Activated CD8-positive, alpha-beta memory T cell treated with anti-CD3 and anti-CD28 coated beads for 1 hour (primary cell): ENCODE data around the gene TMEM266.

Source experiments
- DNase-seq, 2 donors: peaks; one replicate each; pipeline ENCODE4 v3.0.0-alpha.2; 2020; ENCODE audit warnings: low read depth in 1 of 2; ENCODE audit errors: extremely low read depth in 1 of 2

Gene TMEM266

DNA sequence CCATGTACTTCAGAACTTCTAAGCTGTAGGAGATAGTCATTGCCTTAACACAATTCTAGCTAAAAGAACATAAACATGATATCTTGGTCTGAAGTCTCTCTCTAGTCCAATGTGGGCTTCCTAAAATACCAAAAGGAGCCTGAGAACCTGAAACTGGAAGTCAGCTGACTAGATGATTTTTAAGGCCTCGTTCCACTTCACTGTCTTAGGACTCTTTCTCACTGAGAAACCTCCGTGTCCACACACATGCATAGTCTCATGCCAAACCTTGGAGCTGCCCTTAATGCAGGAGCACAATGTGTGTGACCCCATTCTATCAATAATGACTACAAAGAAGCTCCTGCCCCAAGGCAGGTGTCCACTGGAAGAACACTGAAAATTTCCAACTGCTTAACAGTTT, 163.7 kb downstream of the TMEM266 start:
- no peak for DNase-seq

DNA sequence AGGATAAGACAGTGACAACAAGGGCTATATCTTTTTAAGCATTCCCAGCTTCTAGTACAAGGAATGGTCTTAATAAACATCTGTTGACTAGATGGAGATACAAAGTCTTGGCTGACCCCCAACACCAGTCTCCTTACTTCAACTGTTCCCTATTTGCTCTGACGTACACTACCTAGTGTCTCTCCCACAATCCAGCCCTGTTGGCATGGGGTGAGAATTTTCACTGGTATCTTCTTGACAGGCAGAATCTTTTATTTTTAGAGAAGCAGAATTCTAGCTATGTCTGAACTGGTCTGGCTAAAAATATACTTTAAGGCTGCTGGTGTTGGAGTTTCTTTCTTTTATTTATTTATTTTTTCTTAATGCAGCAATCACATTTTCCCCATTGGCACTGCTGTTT, 169.5 kb downstream of the TMEM266 start:
- no peak for DNase-seq

DNA sequence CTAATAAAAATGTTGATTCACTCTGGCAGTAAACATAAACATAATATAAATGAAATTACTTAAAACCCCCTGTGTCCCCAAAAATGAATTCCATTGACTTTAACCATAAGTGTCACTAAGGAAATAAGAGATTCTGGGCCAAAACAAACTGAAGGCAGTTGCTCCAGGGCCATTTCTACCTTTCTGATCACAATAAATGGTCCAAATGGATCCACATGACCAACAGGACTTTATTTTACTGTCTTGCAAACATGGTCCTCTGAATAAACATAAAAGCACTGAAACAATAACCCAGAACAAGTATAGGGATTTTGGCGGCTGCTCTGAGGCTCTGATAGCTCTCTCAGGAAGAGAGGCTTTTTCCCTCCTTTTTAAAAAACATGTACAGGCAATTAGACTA, 174.1 kb downstream of the TMEM266 start:
- DNase-seq: no peak

DNA sequence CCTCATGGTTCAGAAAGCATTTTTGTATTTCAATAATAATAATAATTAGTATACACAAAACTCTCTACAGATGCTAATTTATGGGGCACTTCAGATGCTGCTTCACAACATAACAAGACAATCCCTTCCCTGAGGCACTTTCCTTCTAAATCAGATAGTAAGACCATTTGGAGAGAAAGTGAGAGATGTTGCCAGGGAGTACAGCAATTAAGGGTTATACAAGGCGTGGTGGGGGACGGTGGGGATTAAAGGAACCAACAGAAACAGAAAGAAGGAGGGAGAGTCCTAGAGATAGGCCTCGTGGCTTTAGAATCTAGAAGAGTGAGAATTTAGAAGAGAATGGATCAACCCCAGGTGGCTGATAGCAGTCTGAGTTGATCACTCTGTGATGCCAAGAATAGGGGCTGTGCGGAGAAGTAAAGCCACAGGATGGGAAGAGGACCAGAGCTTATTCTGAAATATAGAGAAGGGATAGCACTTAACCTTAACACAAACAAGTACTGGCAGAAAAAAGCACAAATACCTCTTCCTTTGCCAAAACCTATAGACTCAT, 174.6 kb downstream of the TMEM266 start:
- DNase-seq: no peak

DNA sequence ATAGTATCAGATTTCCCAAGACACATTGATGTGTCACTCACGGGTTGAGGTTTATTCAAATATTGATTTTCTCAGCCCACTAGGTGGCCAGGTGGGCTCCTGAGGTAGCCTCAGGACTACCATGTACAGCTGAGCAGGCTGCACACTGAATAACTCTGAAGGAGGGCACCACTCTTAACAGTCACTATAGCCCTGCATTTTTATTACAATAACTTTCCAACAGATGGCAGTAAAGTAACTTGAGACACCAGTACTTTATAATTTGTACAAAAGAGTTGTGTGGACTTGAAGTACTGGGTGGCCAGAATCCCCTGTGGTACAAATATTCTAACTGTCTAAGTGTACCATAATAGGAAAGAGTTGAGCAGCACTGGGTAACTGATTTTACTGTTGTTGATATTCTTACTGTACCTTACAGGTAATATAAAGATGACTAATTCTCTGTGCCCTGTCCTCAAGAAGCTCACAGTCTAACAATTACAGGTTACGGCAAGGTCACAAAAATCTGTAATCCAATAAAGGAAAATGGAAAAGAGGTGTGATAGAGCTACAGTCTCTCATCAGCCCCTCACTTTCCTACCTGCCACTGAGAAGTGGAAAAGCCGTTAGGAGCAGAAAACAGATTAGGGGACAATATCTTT, 175.5 kb downstream of the TMEM266 start:
- no peak for DNase-seq

DNA sequence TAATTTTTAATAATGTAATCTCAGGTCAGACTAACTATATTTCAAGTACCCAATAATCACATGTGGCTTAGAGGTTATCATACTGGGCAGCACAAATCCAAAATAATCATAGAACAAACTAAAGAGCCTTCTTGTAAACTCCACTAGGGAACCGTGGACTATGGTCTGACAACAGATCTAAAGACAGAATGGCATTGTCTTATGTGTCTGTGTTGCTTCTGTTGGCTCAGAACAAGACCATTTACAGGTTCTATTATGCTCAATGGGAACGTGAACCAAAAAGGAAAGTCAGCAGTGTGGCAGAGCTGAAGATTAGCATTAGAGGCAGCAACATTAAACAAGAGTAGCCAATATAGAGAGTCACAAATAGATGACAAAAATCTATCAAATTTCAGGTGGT, 176.6 kb downstream of the TMEM266 start:
- no peak for DNase-seq

DNA sequence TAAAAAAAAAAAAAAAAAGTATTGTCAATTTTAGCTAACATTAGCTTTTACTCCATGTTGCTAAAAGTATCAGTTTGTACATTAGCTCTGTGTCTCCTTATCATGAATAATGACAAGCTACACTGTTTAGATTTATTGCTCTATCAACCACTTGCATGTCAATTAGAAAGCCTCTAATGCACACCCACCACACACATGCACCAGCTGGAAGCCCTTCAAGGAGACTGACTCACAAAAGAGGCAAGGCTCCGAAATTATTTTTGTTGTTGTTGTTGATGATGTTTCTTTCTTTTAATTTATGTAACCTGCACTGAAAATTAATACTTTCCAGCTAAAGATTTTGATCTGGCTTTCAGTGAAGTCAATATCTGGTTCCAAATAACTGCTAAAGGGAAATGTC, 180.0 kb downstream of the TMEM266 start:
- DNase-seq: no peak

DNA sequence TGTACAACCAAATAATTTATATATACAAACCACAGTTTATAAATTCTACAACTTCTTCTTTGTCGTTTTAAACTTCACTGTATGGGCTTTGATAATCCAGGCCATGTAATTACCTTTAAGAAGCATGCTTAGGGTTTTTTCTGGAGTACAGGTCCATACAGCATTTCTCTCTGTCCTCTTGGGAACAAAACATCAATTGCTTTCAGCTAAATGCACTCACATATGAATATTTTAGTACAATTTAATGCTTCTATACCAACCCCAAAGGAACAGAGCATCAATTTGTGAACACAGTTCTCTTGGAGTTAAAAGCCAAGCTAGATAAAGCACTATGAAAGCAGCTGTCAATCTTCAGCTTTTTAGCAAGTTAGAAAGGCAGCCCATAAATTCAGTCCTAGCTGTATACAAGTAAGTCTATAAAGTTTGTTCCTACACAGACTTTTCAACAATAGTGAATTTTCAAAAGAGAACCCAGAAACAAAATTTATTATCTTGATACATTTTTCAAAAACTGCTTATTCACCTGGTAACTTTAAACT, 185.4 kb downstream of the TMEM266 start:
- no peak for DNase-seq

DNA sequence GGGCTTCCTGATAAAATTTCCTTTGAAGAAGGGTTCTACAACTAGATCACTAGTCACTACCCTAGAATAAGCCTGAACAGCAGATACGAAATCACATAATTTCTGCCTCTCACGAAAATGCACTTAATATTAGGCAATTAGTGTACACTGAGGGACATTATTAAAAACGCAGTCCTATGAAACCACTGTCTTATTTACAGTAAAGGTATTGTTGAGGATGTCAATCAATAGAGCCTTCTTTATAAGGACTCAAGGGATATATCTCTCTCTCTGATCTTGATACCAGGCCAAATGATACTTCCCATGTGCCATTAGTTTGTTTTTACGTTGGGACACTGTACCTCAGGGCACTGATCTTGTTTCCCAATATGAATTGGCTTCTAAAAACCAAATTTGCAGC, 191.9 kb downstream of the TMEM266 start:
- DNase-seq: no peak

DNA sequence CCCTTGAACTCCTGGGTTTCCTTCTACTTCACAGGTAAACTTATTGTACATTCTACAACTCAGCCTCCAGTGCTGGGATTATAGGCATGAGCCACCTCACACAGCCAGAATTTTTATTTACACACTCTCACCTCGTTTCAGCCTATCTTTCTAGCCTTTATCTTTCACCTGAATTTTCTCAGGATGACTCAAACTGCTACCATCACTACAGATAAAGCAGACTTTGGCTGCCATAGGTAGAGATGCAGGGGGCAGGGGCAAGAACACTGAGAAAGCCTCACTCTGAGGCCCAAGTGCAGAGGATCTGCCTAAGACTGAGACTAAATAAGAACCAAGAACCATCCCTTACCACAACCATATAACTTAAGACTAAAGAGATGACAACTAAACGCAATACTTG, 192.5 kb downstream of the TMEM266 start:
- DNase-seq: no peak

DNA sequence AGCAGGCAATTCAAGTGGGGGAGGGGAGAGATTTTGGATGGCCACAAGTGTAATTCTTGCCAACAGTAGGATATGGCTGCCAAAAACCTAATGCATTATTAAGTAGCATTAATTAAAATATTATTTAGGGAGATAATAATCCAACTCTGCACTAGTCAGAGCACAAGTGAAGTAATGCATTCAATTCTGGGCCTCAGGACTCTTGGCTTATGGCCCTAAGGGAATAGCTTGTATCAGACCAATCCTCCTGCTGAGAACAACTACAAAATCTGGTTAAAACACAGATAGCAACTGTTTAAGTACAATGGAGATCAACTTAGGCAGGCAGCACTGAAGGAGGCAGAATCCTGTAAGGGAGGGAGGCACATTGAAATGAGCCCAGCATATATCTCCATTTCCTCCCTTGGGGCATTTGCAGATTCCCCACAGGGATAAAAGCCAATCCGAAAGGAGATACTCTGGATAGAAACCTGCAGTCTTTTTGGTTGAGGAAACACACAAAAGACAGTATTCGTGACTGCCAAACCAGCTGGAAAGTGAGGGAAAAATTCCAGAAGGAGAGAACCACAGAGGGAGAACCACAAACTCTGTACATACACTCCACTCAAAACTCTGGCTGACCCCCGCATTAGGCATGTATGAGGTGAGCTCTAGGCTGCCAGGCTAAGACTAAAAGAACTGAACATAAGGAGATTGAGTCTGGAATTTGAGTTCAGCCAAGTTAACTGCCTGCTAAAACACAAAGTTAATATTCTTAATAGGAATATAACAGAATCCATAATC, 194.1 kb downstream of the TMEM266 start:
- no peak for DNase-seq
